ENCODE measurements around the gene C14orf132.

DNA sequence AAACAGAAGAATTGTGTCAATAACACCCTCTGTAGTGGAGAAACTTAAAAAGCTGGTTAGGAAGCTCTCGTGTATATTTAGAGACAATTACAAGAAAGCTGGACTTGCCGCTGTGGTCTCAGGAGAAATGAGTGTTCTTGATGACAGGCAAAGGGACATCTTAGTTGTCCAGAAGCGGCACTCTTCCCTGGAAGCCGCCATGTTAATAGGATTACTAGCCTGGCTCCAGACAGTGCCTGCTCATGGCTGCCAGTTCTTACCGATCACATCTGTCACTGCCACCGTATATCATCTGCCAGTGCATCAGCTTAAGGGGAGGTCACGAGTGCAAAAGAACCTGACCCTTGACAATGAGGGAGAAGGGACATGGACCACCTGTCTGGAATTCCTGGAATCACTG lies 48.9 kb downstream of the C14orf132 start:
- TF ChIP-seq CTCF (IDR thresholded peaks at IDR 0.05) (no peak), POLR2A (IDR thresholded peaks at IDR 0.05) (no peak)

Data from testis (tissue), 2 donors.